ENCODE measurements around the gene NEDD9. TPM values are rescaled to one million over a fixed set of nuclear protein-coding genes. Genes with fewer than 3 reads are reported as not detected.

The NEDD9 gene
- total and polyA plus RNA-seq, 2 of the 13 experiments (the other 11 are each of a cell fraction or from before 2014, with no cell fraction given), result 27.1 to 389 TPM

DNA sequence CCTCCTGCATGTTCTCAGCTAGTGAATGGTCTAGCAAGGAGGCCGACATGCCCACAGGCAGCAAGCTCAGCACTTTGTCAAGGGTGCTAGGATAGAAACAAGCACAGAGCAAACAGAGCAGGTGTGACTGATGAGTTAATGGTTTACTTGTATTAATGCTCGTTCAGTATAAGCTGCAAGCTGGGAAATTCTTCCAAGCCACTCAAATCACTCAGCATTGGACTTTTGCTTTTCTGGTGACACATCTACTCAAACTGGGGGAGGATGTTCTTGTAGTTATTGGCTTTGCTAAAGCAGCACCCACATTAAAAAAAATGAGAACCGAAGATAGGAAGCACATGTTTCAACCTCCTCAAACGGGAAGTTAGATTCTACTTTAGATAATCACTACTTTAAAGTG, 43.1 kb upstream of the NEDD9 start (continued):
- TF ChIP-seq PRDM10 (CRISPR knock-in tag; IDR thresholded peaks at IDR 0.05; ENCODE audit: low read depth), result no peak
- TF ChIP-seq CREM (IDR thresholded peaks at IDR 0.05), result peak; percentile 57; the same call in 1 of the 2 replicates
- TF ChIP-seq CREM (CRISPR knock-in tag; IDR thresholded peaks at IDR 0.05), result no peak
- peak; percentile 60 for TF ChIP-seq PPARG (CRISPR knock-in tag; conservative IDR thresholded peaks at IDR 0.05)
- TF ChIP-seq ZNF510 (CRISPR knock-in tag; IDR thresholded peaks at IDR 0.05; ENCODE audit: low read depth), result no peak
- TF ChIP-seq ZNF552 (CRISPR knock-in tag; IDR thresholded peaks at IDR 0.05; ENCODE audit: borderline replicate concordance), result no peak
- TF ChIP-seq SIN3A (IDR thresholded peaks at IDR 0.05; ENCODE audit: borderline replicate concordance, low read depth, low read length), result no peak
- TF ChIP-seq ZNF160 (CRISPR knock-in tag; IDR thresholded peaks at IDR 0.05), result no peak
- no peak for TF ChIP-seq ELF4 (CRISPR knock-in tag; IDR thresholded peaks at IDR 0.05; ENCODE audit: borderline replicate concordance)
- TF ChIP-seq MTA3 (CRISPR knock-in tag; IDR thresholded peaks at IDR 0.05), result no peak
- TF ChIP-seq ZNF3 (CRISPR knock-in tag; IDR thresholded peaks at IDR 0.05), result no peak
- TF ChIP-seq ZNF543 (CRISPR knock-in tag; IDR thresholded peaks at IDR 0.05), result no peak
- TF ChIP-seq ZNF841 (CRISPR knock-in tag; IDR thresholded peaks at IDR 0.05; ENCODE audit: borderline replicate concordance), result no peak
- TF ChIP-seq CENPX (CRISPR knock-in tag; IDR thresholded peaks at IDR 0.05), result no peak
- peak; percentile 39; the same call in 1 of the 2 replicates for TF ChIP-seq ZFX (CRISPR knock-in tag; IDR thresholded peaks at IDR 0.05; ENCODE audit: low read depth)
- TF ChIP-seq ZFP1 (CRISPR knock-in tag; IDR thresholded peaks at IDR 0.05), result peak; percentile 68; the same call in 1 of the 2 replicates
- TF ChIP-seq HNRNPH1 (optimal IDR thresholded peaks at IDR 0.05; ENCODE audit: low read depth, low read length), result no peak
- TF ChIP-seq, protein P1, sequence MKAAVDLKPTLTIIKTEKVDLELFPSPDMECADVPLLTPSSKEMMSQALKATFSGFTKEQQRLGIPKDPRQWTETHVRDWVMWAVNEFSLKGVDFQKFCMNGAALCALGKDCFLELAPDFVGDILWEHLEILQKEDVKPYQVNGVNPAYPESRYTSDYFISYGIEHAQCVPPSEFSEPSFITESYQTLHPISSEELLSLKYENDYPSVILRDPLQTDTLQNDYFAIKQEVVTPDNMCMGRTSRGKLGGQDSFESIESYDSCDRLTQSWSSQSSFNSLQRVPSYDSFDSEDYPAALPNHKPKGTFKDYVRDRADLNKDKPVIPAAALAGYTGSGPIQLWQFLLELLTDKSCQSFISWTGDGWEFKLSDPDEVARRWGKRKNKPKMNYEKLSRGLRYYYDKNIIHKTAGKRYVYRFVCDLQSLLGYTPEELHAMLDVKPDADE (CRISPR knock-in tag; IDR thresholded peaks at IDR 0.05), result no peak
- TF ChIP-seq TSC22D2 (CRISPR knock-in tag; IDR thresholded peaks at IDR 0.05; ENCODE audit: borderline replicate concordance), result no peak; the same call in 1 of the 2 replicates
- no peak for TF ChIP-seq HDAC6 (IDR thresholded peaks at IDR 0.05; ENCODE audit: low read depth, low read length)
- no peak for TF ChIP-seq ZNF260 (CRISPR knock-in tag; IDR thresholded peaks at IDR 0.05; ENCODE audit: borderline replicate concordance, low read depth)
- TF ChIP-seq ZNF644 (CRISPR knock-in tag; IDR thresholded peaks at IDR 0.05; ENCODE audit: low read depth), result no peak
- TF ChIP-seq ZNF383 (CRISPR knock-in tag; IDR thresholded peaks at IDR 0.05; ENCODE audit: borderline replicate concordance), result no peak
- TF ChIP-seq GLMP (CRISPR knock-in tag; IDR thresholded peaks at IDR 0.05; ENCODE audit: borderline replicate concordance), result no peak
- TF ChIP-seq, protein P2, sequence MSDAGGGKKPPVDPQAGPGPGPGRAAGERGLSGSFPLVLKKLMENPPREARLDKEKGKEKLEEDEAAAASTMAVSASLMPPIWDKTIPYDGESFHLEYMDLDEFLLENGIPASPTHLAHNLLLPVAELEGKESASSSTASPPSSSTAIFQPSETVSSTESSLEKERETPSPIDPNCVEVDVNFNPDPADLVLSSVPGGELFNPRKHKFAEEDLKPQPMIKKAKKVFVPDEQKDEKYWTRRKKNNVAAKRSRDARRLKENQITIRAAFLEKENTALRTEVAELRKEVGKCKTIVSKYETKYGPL (CRISPR knock-in tag; IDR thresholded peaks at IDR 0.05), result no peak

All from HepG2 (cell line).